PC-9 (cell line): Measurements from ENCODE around the gene PER3. TPM values are rescaled to one million over a fixed set of nuclear protein-coding genes. Genes with fewer than 3 reads are reported as not detected.

Experiments
- BruUV-seq: library from RNA; stranded (reverse); fragments of 400-500 nt; replicated peaks from 2 replicates; lab custom pipeline; 2021; lab: Mats Ljungman, UMichigan
- CTCF ChIA-PET: fragments of 300-600 bp; sonication (Branson Sonifier 250); formaldehyde crosslinking; loops from one replicate; lab custom pipeline; 2022; ENCODE audit warnings: antibody characterized with exemption; lab: Charles Lee
- POLR2A ChIA-PET: fragments of 300-600 bp; sonication (Branson Sonifier 250); formaldehyde crosslinking; loops from one replicate; lab custom pipeline; 2022; ENCODE audit warnings: antibody characterized with exemption; ENCODE audit not compliant: unreplicated experiment; lab: Charles Lee
- DNase-seq, 2 experiments: peaks; one replicate each; pipeline versions ENCODE4 v3.0.0 to v3.0.0-alpha.2; 2015 to 2022; ENCODE audit warnings: mixed read lengths in 1 of 2
- H2AFZ ChIP-seq: fragments of 200-600 bp; sonication (generic); 2 replicates; pipeline ENCODE4 v1.8.1; 2017; ENCODE audit warnings: antibody characterized with exemption
- H3F3A ChIP-seq: fragments of 200-600 bp; sonication (generic); 2 replicates; pipeline ENCODE4 v1.8.1; 2017; ENCODE audit warnings: antibody characterized with exemption, mild to moderate bottlenecking, low read depth; ENCODE audit not compliant: insufficient read depth
- H3K27ac ChIP-seq: fragments of 200-600 bp; sonication (generic); 2 replicates; pipeline ENCODE4 v1.6.1; 2016; ENCODE audit warnings: mixed run types
- H3K27me3 ChIP-seq: fragments of 200-600 bp; sonication (generic); 2 replicates; pipeline ENCODE4 v1.6.1; 2016; ENCODE audit warnings: low read depth, mixed run types; ENCODE audit not compliant: insufficient read depth
- H3K36me3 ChIP-seq: fragments of 200-600 bp; sonication (generic); 2 replicates; pipeline ENCODE4 v1.6.1; 2016; ENCODE audit warnings: low read depth, mixed run types
- H3K4me1 ChIP-seq: fragments of 200-600 bp; sonication (generic); replicated peaks from 2 replicates; pipeline ENCODE4 v1.6.1; 2016; ENCODE audit warnings: mixed run types; ENCODE audit not compliant: insufficient read depth
- H3K4me2 ChIP-seq: fragments of 200-600 bp; sonication (generic); 2 replicates; pipeline ENCODE4 v1.6.1; 2017; ENCODE audit warnings: mixed run types
- H3K4me3 ChIP-seq: fragments of 200-600 bp; sonication (generic); 2 replicates; pipeline ENCODE4 v1.6.1; 2016; ENCODE audit warnings: mixed run types
- H3K79me2 ChIP-seq: fragments of 200-600 bp; sonication (generic); 2 replicates; pipeline ENCODE4 v1.6.1; 2017; ENCODE audit warnings: low read depth, mixed run types
- H3K9me2 ChIP-seq: fragments of 200-600 bp; sonication (generic); 2 replicates; pipeline ENCODE4 v1.8.1; 2017; ENCODE audit warnings: mild to moderate bottlenecking; ENCODE audit not compliant: insufficient read depth
- H3K9me3 ChIP-seq: fragments of 200-600 bp; sonication (generic); 2 replicates; pipeline ENCODE4 v1.8.1; 2016; ENCODE audit warnings: low read depth; ENCODE audit not compliant: insufficient read depth
- H4K20me1 ChIP-seq: fragments of 200-600 bp; sonication (generic); 2 replicates; pipeline ENCODE4 v1.8.1; 2017; ENCODE audit not compliant: insufficient read depth
- CTCF ChIP-seq: fragments of 200-600 bp; sonication (generic); conservative IDR thresholded peaks from 2 replicates; pipeline ENCODE4 v1.6.1; 2017; ENCODE audit warnings: mixed run types, antibody characterized with exemption, mild to moderate bottlenecking, moderate library complexity
- EZH2 ChIP-seq: fragments of 200-600 bp; sonication (generic); IDR thresholded peaks from 2 replicates; pipeline ENCODE4 v1.8.0; 2017; ENCODE audit warnings: antibody characterized with exemption, low read depth
- intact Hi-C: fragments of 100-400 bp; cut with micrococcal nuclease; formaldehyde crosslinking; loops from one replicate; pipeline ENCODE4 v1.10.0; 2022; ENCODE audit not compliant: unreplicated experiment
- total RNA-seq: library from RNA; stranded (reverse); gene quantifications from 2 replicates; pipeline ENCODE4 v1.2.3, GENCODE V29; 2021

Gene PER3
- total RNA-seq, 1 experiment from 2014 or later: 25.1 TPM

DNA sequence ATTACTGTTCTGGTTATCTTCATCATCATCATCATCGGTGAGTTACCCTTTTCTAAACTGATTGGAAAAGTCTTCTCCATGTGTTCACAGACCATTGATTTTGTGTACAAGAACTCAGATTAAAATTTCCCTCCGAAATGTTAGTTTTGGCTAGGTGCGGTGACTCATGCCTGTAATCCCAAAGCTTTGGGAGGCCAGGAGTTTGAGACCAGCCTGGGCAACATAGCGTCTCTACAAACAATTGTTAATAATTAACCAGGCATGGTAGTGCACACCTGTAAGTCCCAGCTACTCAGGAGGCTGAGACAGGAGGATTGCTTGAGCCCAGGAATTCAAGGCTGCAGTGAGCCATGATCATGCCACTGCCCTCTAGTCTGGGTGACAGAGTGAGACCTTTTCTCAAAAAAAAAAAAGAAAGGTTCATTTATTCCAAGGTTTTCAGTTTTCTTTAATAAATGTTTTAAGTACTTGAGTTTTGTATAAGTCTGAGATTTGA, 5.9 kb upstream of the PER3 start:
- H2AFZ ChIP-seq: no peak overlapping the region
- H3K27me3 ChIP-seq: no peaks in the 10 kb centered on the region
- H3K9me3 ChIP-seq: no peaks in the 10 kb centered on the region
- H3K4me2 ChIP-seq: no peak overlapping the region
- no peaks in the 10 kb centered on the region for H3K9me2 ChIP-seq
- no peak for DNase-seq
- H3K79me2 ChIP-seq: 0 out of 2 replicates have a peak, but pooled peaks cover 3% of the 10 kb centered on the region
- peaks cover 9% of the 10 kb centered on the region; the same call in 1 of the 2 replicates for H3F3A ChIP-seq
- no peaks in the 10 kb centered on the region for H4K20me1 ChIP-seq
- intact Hi-C loops: no loop called here
- ChIA-PET POLR2A (no interaction called here), CTCF (no interaction called here)
- no peak overlapping the region for H3K27ac ChIP-seq
- TF ChIP-seq EZH2 (no peak), CTCF (no peak)
- H3K36me3 ChIP-seq: no peaks in the 10 kb centered on the region
- H3K4me3 ChIP-seq: no peak overlapping the region
- no TSS peak for BruUV-seq
- H3K4me1 ChIP-seq: no peaks in the 10 kb centered on the region

- H3K27ac ChIP-seq: no peak overlapping the region
- no peaks in the 10 kb centered on the region for H3K9me2 ChIP-seq
- TF ChIP-seq CTCF: no peak
- no peak for TF ChIP-seq EZH2
- no peak overlapping the region for H2AFZ ChIP-seq
- intact Hi-C loops: no loop called here
- H3K27me3 ChIP-seq: no peaks in the 10 kb centered on the region
- ChIA-PET CTCF (interaction anchor here (0.6 kb wide), 1 partner anchor 1738 kb away, joined by 10 read pairs; no protein-coding TSS in a partner anchor), POLR2A (no interaction called here)
- H4K20me1 ChIP-seq: no peaks in the 10 kb centered on the region
- H3K4me2 ChIP-seq: no peak overlapping the region
- no peaks in the 10 kb centered on the region for H3K9me3 ChIP-seq
- no peak for DNase-seq
- H3K79me2 ChIP-seq: no peaks in the 10 kb centered on the region
- H3F3A ChIP-seq: peaks cover 10% of the 10 kb centered on the region; the same call in 1 of the 2 replicates
- BruUV-seq: no TSS peak
- H3K36me3 ChIP-seq: no peaks in the 10 kb centered on the region
- H3K4me1 ChIP-seq: no peaks in the 10 kb centered on the region
- no peak overlapping the region for H3K4me3 ChIP-seq
Measured at GRCh38 chr1:7780976-7781375, 3.1 kb upstream of the PER3 start.

GRCh38 chr1:7781501-7781900, 2.6 kb upstream of the PER3 start:
- Histone ChIP-seq H3K9me3 (no peaks in the 10 kb centered on the region), H3K4me2 (no peak overlapping the region), H2AFZ (no peak overlapping the region), H4K20me1 (no peaks in the 10 kb centered on the region), H3K4me1 (no peaks in the 10 kb centered on the region), H3K79me2 (no peaks in the 10 kb centered on the region), H3K27ac (no peak overlapping the region), H3K9me2 (no peaks in the 10 kb centered on the region), H3F3A (peaks cover 10% of the 10 kb centered on the region; the same call in 1 of the 2 replicates), H3K27me3 (no peaks in the 10 kb centered on the region), H3K36me3 (no peaks in the 10 kb centered on the region), H3K4me3 (no peak overlapping the region)
- BruUV-seq: no TSS peak
- CTCF ChIA-PET: no interaction called here
- no peak for DNase-seq
- intact Hi-C loops: no loop called here
- POLR2A ChIA-PET: no interaction called here
- TF ChIP-seq EZH2: no peak
